ENCODE data around the gene CNTN1. TPM values are rescaled to one million over a fixed set of nuclear protein-coding genes. Genes with fewer than 3 reads are reported as not detected.

CNTN1 gene
- total and polyA plus RNA-seq, 10 of the 15 experiments (the other 5 are each of a cell fraction or from before 2014, with no cell fraction given), result 0.06 to 0.14 TPM; not detected in 8

GRCh38 chr12:41051954-41052353 lies 359.7 kb downstream of the CNTN1 start:
- DNase-seq (ENCODE audit: low read depth, low spot score) (no peak), FAIRE-seq (no peak), ATAC-seq (no peak)
- Histone ChIP-seq H3K27ac (ENCODE audit: control insufficient read depth, insufficient read depth) (no peak overlapping the region), H3K4me3 (no peak overlapping the region), H4K20me1 (ENCODE audit: control insufficient read depth, insufficient read depth) (no peaks in the 10 kb centered on the region), H3K9me3 (replicated peaks; ENCODE audit: control insufficient read depth, insufficient read depth, low read length) (no peaks in the 10 kb centered on the region), H2AFZ (ENCODE audit: control insufficient read depth, low read depth, low read length) (no peak overlapping the region), H3K4me1 (ENCODE audit: control insufficient read depth, insufficient read depth, low read length) (no peaks in the 10 kb centered on the region), H3K4me2 (ENCODE audit: control insufficient read depth, insufficient read depth) (no peak overlapping the region), H3K79me2 (ENCODE audit: control insufficient read depth, insufficient read depth, low read length) (no peaks in the 10 kb centered on the region), H3K27me3 (replicated peaks in 1 of 2; ENCODE audit: control insufficient read depth in 2 of 2, insufficient read depth in 2 of 2, low read length in 1 of 2) (no peaks in the 10 kb centered on the region), H3K9ac (ENCODE audit: control insufficient read depth, insufficient read depth, low read length) (no peak overlapping the region), H3K36me3 (ENCODE audit: control insufficient read depth in 2 of 2, insufficient read depth in 2 of 2, low read length in 1 of 2) (no peaks in the 10 kb centered on the region)
- intact Hi-C loops (cut with micrococcal nuclease; ENCODE audit: unreplicated experiment) (no loop called here), in situ Hi-C loops (cut with MboI) (no loop called here)
- TF ChIP-seq EGR1 (IDR thresholded peaks at IDR 0.05; ENCODE audit: borderline replicate concordance in 1 of 2, low read depth in 2 of 2, low read length in 2 of 2), result no peak
- no peak for TF ChIP-seq ZNF384 (IDR thresholded peaks at IDR 0.05; ENCODE audit: borderline replicate concordance, low read depth, low read length)
- TF ChIP-seq, protein P1, sequence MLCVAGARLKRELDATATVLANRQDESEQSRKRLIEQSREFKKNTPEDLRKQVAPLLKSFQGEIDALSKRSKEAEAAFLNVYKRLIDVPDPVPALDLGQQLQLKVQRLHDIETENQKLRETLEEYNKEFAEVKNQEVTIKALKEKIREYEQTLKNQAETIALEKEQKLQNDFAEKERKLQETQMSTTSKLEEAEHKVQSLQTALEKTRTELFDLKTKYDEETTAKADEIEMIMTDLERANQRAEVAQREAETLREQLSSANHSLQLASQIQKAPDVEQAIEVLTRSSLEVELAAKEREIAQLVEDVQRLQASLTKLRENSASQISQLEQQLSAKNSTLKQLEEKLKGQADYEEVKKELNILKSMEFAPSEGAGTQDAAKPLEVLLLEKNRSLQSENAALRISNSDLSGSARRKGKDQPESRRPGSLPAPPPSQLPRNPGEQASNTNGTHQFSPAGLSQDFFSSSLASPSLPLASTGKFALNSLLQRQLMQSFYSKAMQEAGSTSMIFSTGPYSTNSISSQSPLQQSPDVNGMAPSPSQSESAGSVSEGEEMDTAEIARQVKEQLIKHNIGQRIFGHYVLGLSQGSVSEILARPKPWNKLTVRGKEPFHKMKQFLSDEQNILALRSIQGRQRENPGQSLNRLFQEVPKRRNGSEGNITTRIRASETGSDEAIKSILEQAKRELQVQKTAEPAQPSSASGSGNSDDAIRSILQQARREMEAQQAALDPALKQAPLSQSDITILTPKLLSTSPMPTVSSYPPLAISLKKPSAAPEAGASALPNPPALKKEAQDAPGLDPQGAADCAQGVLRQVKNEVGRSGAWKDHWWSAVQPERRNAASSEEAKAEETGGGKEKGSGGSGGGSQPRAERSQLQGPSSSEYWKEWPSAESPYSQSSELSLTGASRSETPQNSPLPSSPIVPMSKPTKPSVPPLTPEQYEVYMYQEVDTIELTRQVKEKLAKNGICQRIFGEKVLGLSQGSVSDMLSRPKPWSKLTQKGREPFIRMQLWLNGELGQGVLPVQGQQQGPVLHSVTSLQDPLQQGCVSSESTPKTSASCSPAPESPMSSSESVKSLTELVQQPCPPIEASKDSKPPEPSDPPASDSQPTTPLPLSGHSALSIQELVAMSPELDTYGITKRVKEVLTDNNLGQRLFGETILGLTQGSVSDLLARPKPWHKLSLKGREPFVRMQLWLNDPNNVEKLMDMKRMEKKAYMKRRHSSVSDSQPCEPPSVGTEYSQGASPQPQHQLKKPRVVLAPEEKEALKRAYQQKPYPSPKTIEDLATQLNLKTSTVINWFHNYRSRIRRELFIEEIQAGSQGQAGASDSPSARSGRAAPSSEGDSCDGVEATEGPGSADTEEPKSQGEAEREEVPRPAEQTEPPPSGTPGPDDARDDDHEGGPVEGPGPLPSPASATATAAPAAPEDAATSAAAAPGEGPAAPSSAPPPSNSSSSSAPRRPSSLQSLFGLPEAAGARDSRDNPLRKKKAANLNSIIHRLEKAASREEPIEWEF (IDR thresholded peaks at IDR 0.05; ENCODE audit: insufficient replicate concordance, low read depth, low read length), result no peak
- no peak for TF ChIP-seq YY1 (IDR thresholded peaks at IDR 0.05; ENCODE audit: low read depth, low read length)
- TF ChIP-seq, protein P2, sequence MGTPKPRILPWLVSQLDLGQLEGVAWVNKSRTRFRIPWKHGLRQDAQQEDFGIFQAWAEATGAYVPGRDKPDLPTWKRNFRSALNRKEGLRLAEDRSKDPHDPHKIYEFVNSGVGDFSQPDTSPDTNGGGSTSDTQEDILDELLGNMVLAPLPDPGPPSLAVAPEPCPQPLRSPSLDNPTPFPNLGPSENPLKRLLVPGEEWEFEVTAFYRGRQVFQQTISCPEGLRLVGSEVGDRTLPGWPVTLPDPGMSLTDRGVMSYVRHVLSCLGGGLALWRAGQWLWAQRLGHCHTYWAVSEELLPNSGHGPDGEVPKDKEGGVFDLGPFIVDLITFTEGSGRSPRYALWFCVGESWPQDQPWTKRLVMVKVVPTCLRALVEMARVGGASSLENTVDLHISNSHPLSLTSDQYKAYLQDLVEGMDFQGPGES (IDR thresholded peaks at IDR 0.05), result no peak
- TF ChIP-seq RCOR1 (conservative IDR thresholded peaks at IDR 0.05; ENCODE audit: low read depth, low read length), result no peak
- TF ChIP-seq BHLHE40 (IDR thresholded peaks at IDR 0.05; ENCODE audit: borderline replicate concordance in 1 of 2, low read depth in 2 of 2, low read length in 1 of 2), result no peak
- no peak for TF ChIP-seq SRF (IDR thresholded peaks at IDR 0.05; ENCODE audit: low read depth in 2 of 2, low read length in 2 of 2)
- POLR2A ChIA-PET, result no interaction called here
- RAD21 ChIA-PET (ENCODE audit: unreplicated experiment), result no interaction called here
- SMC1A ChIA-PET (ENCODE audit: uncharacterized antibody, unreplicated experiment), result interaction anchor here (0.6 kb wide), 1 partner anchor 815 kb away, joined by 3 read pairs; no protein-coding TSS in a partner anchor
- CTCF ChIA-PET, result no interaction called here
- BruUV-seq (replicated peaks), result no TSS peak
- 23% methylated on average over 2 of the region's 2 CpGs for WGBS (ENCODE audit: insufficient coverage, insufficient replicate concordance, low lambda C conversion rate, missing lambda C conversion rate)
